ENCODE measurements around the gene GNB1L. TPM values are rescaled to one million over a fixed set of nuclear protein-coding genes. Genes with fewer than 3 reads are reported as not detected.

The GNB1L gene
- total RNA-seq, 1 donor from 2014 or later: 3.0 TPM

- TF ChIP-seq EZH2phosphoT487 (IDR thresholded peaks at IDR 0.05): no peak
- TF ChIP-seq CTCF (IDR thresholded peaks at IDR 0.05): no peak
- TF ChIP-seq EZH2 (IDR thresholded peaks at IDR 0.05): no peak
- Histone ChIP-seq H3K9ac (no peak overlapping the region), H3K27me3 (no peaks in the 10 kb centered on the region), H3K27ac (no peak overlapping the region), H3K36me3 (no peaks in the 10 kb centered on the region), H3F3A (ENCODE audit: low read depth) (peaks cover 3% of the 10 kb centered on the region), H4K20me1 (ENCODE audit: low read depth) (peaks cover 11% of the 10 kb centered on the region), H3K4me1 (peaks cover 5% of the 10 kb centered on the region), H3K9me3 (ENCODE audit: low read depth) (no peaks in the 10 kb centered on the region), H3K79me2 (ENCODE audit: low read depth) (no peaks in the 10 kb centered on the region), H3K4me2 (no peak overlapping the region), H2AFZ (replicated peaks) (no peak overlapping the region), H3K4me3 (no peak overlapping the region)
- H3K4me3 Mint-ChIP-seq: no peak overlapping the region
- peaks cover 9% of the 10 kb centered on the region for H3K4me1 Mint-ChIP-seq
- H3K27ac Mint-ChIP-seq: no peak overlapping the region
- no peaks in the 10 kb centered on the region for H3K9me3 Mint-ChIP-seq
- H3K27me3 Mint-ChIP-seq (ENCODE audit: insufficient read depth, low read depth): no peaks in the 10 kb centered on the region
- no peak for DNase-seq (ENCODE audit: low spot score)
- no peaks in the 10 kb centered on the region for H3K36me3 Mint-ChIP-seq
Observed at GRCh38 chr22:19869497-19870152, 15.0 kb upstream of the GNB1L start.

GRCh38 chr22:19868773-19869471, 14.2 kb upstream of the GNB1L start:
- peaks cover 5% of the 10 kb centered on the region for H4K20me1 ChIP-seq (ENCODE audit: low read depth)
- H3K27ac ChIP-seq: no peak overlapping the region
- no peaks in the 10 kb centered on the region for H3K27me3 ChIP-seq
- H3K27ac Mint-ChIP-seq: no peak overlapping the region
- no peaks in the 10 kb centered on the region for H3K9me3 Mint-ChIP-seq
- H3K4me3 Mint-ChIP-seq: no peak overlapping the region
- no peaks in the 10 kb centered on the region for H3K27me3 Mint-ChIP-seq (ENCODE audit: insufficient read depth, low read depth)
- no peaks in the 10 kb centered on the region for H3K36me3 ChIP-seq
- H3F3A ChIP-seq (ENCODE audit: low read depth): no peaks in the 10 kb centered on the region
- no peak overlapping the region for H3K9ac ChIP-seq
- no peaks in the 10 kb centered on the region for H3K4me1 ChIP-seq
- no peaks in the 10 kb centered on the region for H3K9me3 ChIP-seq (ENCODE audit: low read depth)
- no peak overlapping the region for H3K4me3 ChIP-seq
- no peak overlapping the region for H3K4me2 ChIP-seq
- H2AFZ ChIP-seq (replicated peaks): no peak overlapping the region
- peaks cover 2% of the 10 kb centered on the region for H3K4me1 Mint-ChIP-seq
- TF ChIP-seq CTCF (IDR thresholded peaks at IDR 0.05) (no peak), EZH2 (IDR thresholded peaks at IDR 0.05) (no peak), EZH2phosphoT487 (IDR thresholded peaks at IDR 0.05) (no peak)
- H3K36me3 Mint-ChIP-seq: no peaks in the 10 kb centered on the region
- no peak for DNase-seq (ENCODE audit: low spot score)
- H3K79me2 ChIP-seq (ENCODE audit: low read depth): no peaks in the 10 kb centered on the region

GRCh38 chr22:19868333-19868732, 13.7 kb upstream of the GNB1L start:
- Histone ChIP-seq H3K9ac (no peak overlapping the region), H2AFZ (replicated peaks) (no peak overlapping the region), H3K27me3 (no peaks in the 10 kb centered on the region), H3K36me3 (no peaks in the 10 kb centered on the region), H3K4me1 (no peaks in the 10 kb centered on the region), H4K20me1 (ENCODE audit: low read depth) (peaks cover 5% of the 10 kb centered on the region), H3K4me2 (no peak overlapping the region), H3K4me3 (no peak overlapping the region), H3K27ac (no peak overlapping the region), H3F3A (ENCODE audit: low read depth) (no peaks in the 10 kb centered on the region), H3K9me3 (ENCODE audit: low read depth) (no peaks in the 10 kb centered on the region), H3K79me2 (ENCODE audit: low read depth) (no peaks in the 10 kb centered on the region)
- DNase-seq (ENCODE audit: low spot score): no peak
- H3K4me1 Mint-ChIP-seq: peaks cover 2% of the 10 kb centered on the region
- H3K27ac Mint-ChIP-seq: no peak overlapping the region
- H3K4me3 Mint-ChIP-seq: no peak overlapping the region
- H3K36me3 Mint-ChIP-seq: no peaks in the 10 kb centered on the region
- H3K27me3 Mint-ChIP-seq (ENCODE audit: insufficient read depth, low read depth): no peaks in the 10 kb centered on the region
- TF ChIP-seq EZH2 (IDR thresholded peaks at IDR 0.05) (no peak), CTCF (IDR thresholded peaks at IDR 0.05) (no peak), EZH2phosphoT487 (IDR thresholded peaks at IDR 0.05) (no peak)
- no peaks in the 10 kb centered on the region for H3K9me3 Mint-ChIP-seq

Data from neural progenitor cell (in vitro differentiated cells).